HG03097 (cell line): ENCODE measurements around the gene SRGAP3.

Experiments used
- ATAC-seq: cut with Tn5 transposase; IDR thresholded peaks from one replicate; pipeline ENCODE4 v1.9.1; 2021; ENCODE audit not compliant: unreplicated experiment, low FRiP score

Gene SRGAP3

GRCh38 chr3:9204253-9204992 is 45.0 kb downstream of the SRGAP3 start:
- no peak for ATAC-seq

- ATAC-seq: no peak
Measured at GRCh38 chr3:9203317-9203716, 46.1 kb downstream of the SRGAP3 start.

- ATAC-seq: no peak
Measured at GRCh38 chr3:9202546-9202945, 46.9 kb downstream of the SRGAP3 start.

- no peak for ATAC-seq
Measured at GRCh38 chr3:9201955-9202354, 47.5 kb downstream of the SRGAP3 start.

- no peak for ATAC-seq
Measured at GRCh38 chr3:9201266-9201665, 48.2 kb downstream of the SRGAP3 start.

- no peak for ATAC-seq
Measured at GRCh38 chr3:9199775-9200174, 49.7 kb downstream of the SRGAP3 start.

GRCh38 chr3:9198899-9199335 is 50.5 kb downstream of the SRGAP3 start:
- ATAC-seq: no peak

- no peak for ATAC-seq
Measured at GRCh38 chr3:9198261-9198660, 51.2 kb downstream of the SRGAP3 start.

- ATAC-seq: no peak
Measured at GRCh38 chr3:9196020-9196419, 53.4 kb downstream of the SRGAP3 start.

GRCh38 chr3:9195390-9195789 is 54.1 kb downstream of the SRGAP3 start:
- ATAC-seq: no peak

GRCh38 chr3:9194509-9195184 is 54.8 kb downstream of the SRGAP3 start:
- no peak for ATAC-seq

- ATAC-seq: no peak
Measured at GRCh38 chr3:9193633-9194195, 55.7 kb downstream of the SRGAP3 start.

- no peak for ATAC-seq
Measured at GRCh38 chr3:9193211-9193610, 56.2 kb downstream of the SRGAP3 start.

- ATAC-seq: no peak
Measured at GRCh38 chr3:9192248-9193025, 57.0 kb downstream of the SRGAP3 start.

GRCh38 chr3:9190276-9190675 is 59.2 kb downstream of the SRGAP3 start:
- ATAC-seq: no peak

GRCh38 chr3:9188583-9188982 is 60.9 kb downstream of the SRGAP3 start:
- ATAC-seq: no peak

GRCh38 chr3:9185701-9186100 is 63.7 kb downstream of the SRGAP3 start:
- no peak for ATAC-seq

GRCh38 chr3:9185046-9185445 is 64.4 kb downstream of the SRGAP3 start:
- ATAC-seq: no peak

GRCh38 chr3:9184461-9184835 is 65.0 kb downstream of the SRGAP3 start:
- ATAC-seq: no peak

- ATAC-seq: no peak
Measured at GRCh38 chr3:9183811-9184460, 65.5 kb downstream of the SRGAP3 start.

- no peak for ATAC-seq
Measured at GRCh38 chr3:9183011-9183410, 66.4 kb downstream of the SRGAP3 start.
